ENCODE measurements around the gene POPDC3.
A peak's percentile ranks its signal among the peaks of the same experiment; 100 is the strongest.

POPDC3 gene

GRCh38 chr6:105170059-105170458 is 9.8 kb downstream of the POPDC3 start:
- peak; percentile 29 for DNase-seq (ENCODE audit: low read depth)
- no peak overlapping the region for H3K4me3 ChIP-seq (ENCODE audit: low read length)
- TF ChIP-seq CTCF (conservative IDR thresholded peaks at IDR 0.05; ENCODE audit: low read length) = no peak

- DNase-seq (ENCODE audit: low read depth) = no peak
- TF ChIP-seq CTCF (conservative IDR thresholded peaks at IDR 0.05; ENCODE audit: low read length) = no peak
- H3K4me3 ChIP-seq (ENCODE audit: low read length) = no peak overlapping the region
Observed at GRCh38 chr6:105167914-105168313, 11.9 kb downstream of the POPDC3 start.

GRCh38 chr6:105164418-105164817 is 15.4 kb downstream of the POPDC3 start:
- H3K4me3 ChIP-seq (ENCODE audit: low read length) = no peak overlapping the region
- TF ChIP-seq CTCF (conservative IDR thresholded peaks at IDR 0.05; ENCODE audit: low read length) = no peak
- DNase-seq (ENCODE audit: low read depth) = peak; percentile 47

GRCh38 chr6:105163183-105163582 is 16.6 kb downstream of the POPDC3 start:
- no peak overlapping the region for H3K4me3 ChIP-seq (ENCODE audit: low read length)
- no peak for DNase-seq (ENCODE audit: low read depth)
- no peak for TF ChIP-seq CTCF (conservative IDR thresholded peaks at IDR 0.05; ENCODE audit: low read length)

- DNase-seq (ENCODE audit: low read depth) = no peak
- H3K4me3 ChIP-seq (ENCODE audit: low read length) = no peak overlapping the region
- no peak for TF ChIP-seq CTCF (conservative IDR thresholded peaks at IDR 0.05; ENCODE audit: low read length)
Observed at GRCh38 chr6:105162377-105162776, 17.4 kb downstream of the POPDC3 start.

- DNase-seq (ENCODE audit: low read depth) = no peak
- TF ChIP-seq CTCF (conservative IDR thresholded peaks at IDR 0.05; ENCODE audit: low read length) = no peak
- no peak overlapping the region for H3K4me3 ChIP-seq (ENCODE audit: low read length)
Observed at GRCh38 chr6:105161421-105161820, 18.4 kb downstream of the POPDC3 start.

GRCh38 chr6:105153676-105154075 is 26.1 kb downstream of the POPDC3 start:
- H3K4me3 ChIP-seq (ENCODE audit: low read length) = no peak overlapping the region
- no peak for DNase-seq (ENCODE audit: low read depth)
- no peak for TF ChIP-seq CTCF (conservative IDR thresholded peaks at IDR 0.05; ENCODE audit: low read length)
